Tibial nerve (tissue), 3 donors: ENCODE data around the gene COX4I2.
"Not testable (repeated sequence)": the region's sequence is repeated elsewhere in the genome, so short reads cannot be mapped to it uniquely, and the experiment has no call there.

Experiments used
- POLR2A ChIP-seq, 2 donors: fragments of 450-650 bp; IDR thresholded peaks; one replicate each; pipeline ENCODE4 v1.6.1; 2017; ENCODE audit warnings: antibody characterized with exemption in 2 of 2, mild to moderate bottlenecking in 2 of 2, moderate library complexity in 2 of 2
- TF ChIP-seq, protein P1 (sequence below), 5 experiments: fragments of 200-600 bp in 3 of 5; fragments of 450-650 bp in 2 of 5; sonication (generic) in 3 of 5; IDR thresholded peaks; one replicate each; pipeline ENCODE4 v1.5.1; 2016 to 2019; ENCODE audit warnings: antibody characterized with exemption in 5 of 5, mild to moderate bottlenecking in 3 of 5, moderate library complexity in 2 of 5

- TF ChIP-seq, protein P1, sequence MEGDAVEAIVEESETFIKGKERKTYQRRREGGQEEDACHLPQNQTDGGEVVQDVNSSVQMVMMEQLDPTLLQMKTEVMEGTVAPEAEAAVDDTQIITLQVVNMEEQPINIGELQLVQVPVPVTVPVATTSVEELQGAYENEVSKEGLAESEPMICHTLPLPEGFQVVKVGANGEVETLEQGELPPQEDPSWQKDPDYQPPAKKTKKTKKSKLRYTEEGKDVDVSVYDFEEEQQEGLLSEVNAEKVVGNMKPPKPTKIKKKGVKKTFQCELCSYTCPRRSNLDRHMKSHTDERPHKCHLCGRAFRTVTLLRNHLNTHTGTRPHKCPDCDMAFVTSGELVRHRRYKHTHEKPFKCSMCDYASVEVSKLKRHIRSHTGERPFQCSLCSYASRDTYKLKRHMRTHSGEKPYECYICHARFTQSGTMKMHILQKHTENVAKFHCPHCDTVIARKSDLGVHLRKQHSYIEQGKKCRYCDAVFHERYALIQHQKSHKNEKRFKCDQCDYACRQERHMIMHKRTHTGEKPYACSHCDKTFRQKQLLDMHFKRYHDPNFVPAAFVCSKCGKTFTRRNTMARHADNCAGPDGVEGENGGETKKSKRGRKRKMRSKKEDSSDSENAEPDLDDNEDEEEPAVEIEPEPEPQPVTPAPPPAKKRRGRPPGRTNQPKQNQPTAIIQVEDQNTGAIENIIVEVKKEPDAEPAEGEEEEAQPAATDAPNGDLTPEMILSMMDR (IDR thresholded peaks at IDR 0.05) = not testable (repeated sequence)
- not testable (repeated sequence) for TF ChIP-seq POLR2A (IDR thresholded peaks at IDR 0.05)
Measured at GRCh38 chr20:31668944-31669343, 31.2 kb downstream of the COX4I2 start.
